Right atrium auricular region (tissue), 2 donors: Measurements from ENCODE around the gene CCDC126. TPM values are rescaled to one million over a fixed set of nuclear protein-coding genes. Genes with fewer than 3 reads are reported as not detected.
"Not testable (repeated sequence)": the region's sequence is repeated elsewhere in the genome, so short reads cannot be mapped to it uniquely, and the experiment has no call there.

ENCODE experiments used
- DNase-seq: peaks from one replicate; pipeline ENCODE4 v3.0.0-alpha.2; 2019; ENCODE audit warnings: low spot score
- H3K27ac ChIP-seq, 2 donors: fragments of 200-600 bp; sonication (generic); 1 replicate in 1 of 2; 2 replicates in 1 of 2; pipeline ENCODE4 v1.5.1; 2016 to 2019
- H3K27me3 ChIP-seq, 2 donors: fragments of 200-600 bp; sonication (generic); one replicate each; pipeline versions ENCODE4 v1.5.1 to v1.6.0; 2017 to 2019
- H3K36me3 ChIP-seq: fragments of 200-600 bp; sonication (generic); one replicate; pipeline ENCODE4 v1.5.1; 2016
- H3K4me1 ChIP-seq, 2 donors: fragments of 200-600 bp; sonication (generic); one replicate each; pipeline versions ENCODE4 v1.5.1 to v1.6.0; 2017 to 2019
- H3K4me3 ChIP-seq, 2 donors: fragments of 200-600 bp; sonication (generic); 1 replicate in 1 of 2; 2 replicates in 1 of 2; pipeline ENCODE4 v1.5.1; 2017 to 2019; ENCODE audit warnings: mild to moderate bottlenecking in 1 of 2, moderate library complexity in 1 of 2
- H3K9me3 ChIP-seq, 2 donors: fragments of 200-600 bp; sonication (generic); one replicate each; pipeline ENCODE4 v1.5.1; 2019
- total RNA-seq, 2 donors: library from RNA; depleted of rRNA; stranded (reverse); fragments of >200 nt; gene quantifications; one replicate each; pipeline ENCODE4 v1.1.0, GENCODE V29; 2016
- TF ChIP-seq, protein P1 (sequence below), 2 donors: fragments of 200-600 bp; sonication (generic); IDR thresholded peaks; one replicate each; pipeline ENCODE4 v1.5.1; 2019; ENCODE audit warnings: antibody characterized with exemption in 2 of 2

CCDC126 gene, protein sequence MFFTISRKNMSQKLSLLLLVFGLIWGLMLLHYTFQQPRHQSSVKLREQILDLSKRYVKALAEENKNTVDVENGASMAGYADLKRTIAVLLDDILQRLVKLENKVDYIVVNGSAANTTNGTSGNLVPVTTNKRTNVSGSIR
- 10 to 100 TPM in 1 of 2 donors, 1 to 10 TPM in 1; 9.4 to 10.6 TPM for total RNA-seq

- H3K4me1 ChIP-seq: peaks cover 0 to 13% of the 10 kb centered on the region in 2 donors
- peak within 1 kb of the TSS; percentile 66 to 85 for H3K4me3 ChIP-seq
- peak within 1 kb of the TSS; percentile 97 for H3K27ac ChIP-seq
- no peaks in the 10 kb centered on the region for H3K36me3 ChIP-seq
- DNase-seq: peak; percentile 92
- no peaks in the 10 kb centered on the region for H3K9me3 ChIP-seq
- TF ChIP-seq, protein P1, sequence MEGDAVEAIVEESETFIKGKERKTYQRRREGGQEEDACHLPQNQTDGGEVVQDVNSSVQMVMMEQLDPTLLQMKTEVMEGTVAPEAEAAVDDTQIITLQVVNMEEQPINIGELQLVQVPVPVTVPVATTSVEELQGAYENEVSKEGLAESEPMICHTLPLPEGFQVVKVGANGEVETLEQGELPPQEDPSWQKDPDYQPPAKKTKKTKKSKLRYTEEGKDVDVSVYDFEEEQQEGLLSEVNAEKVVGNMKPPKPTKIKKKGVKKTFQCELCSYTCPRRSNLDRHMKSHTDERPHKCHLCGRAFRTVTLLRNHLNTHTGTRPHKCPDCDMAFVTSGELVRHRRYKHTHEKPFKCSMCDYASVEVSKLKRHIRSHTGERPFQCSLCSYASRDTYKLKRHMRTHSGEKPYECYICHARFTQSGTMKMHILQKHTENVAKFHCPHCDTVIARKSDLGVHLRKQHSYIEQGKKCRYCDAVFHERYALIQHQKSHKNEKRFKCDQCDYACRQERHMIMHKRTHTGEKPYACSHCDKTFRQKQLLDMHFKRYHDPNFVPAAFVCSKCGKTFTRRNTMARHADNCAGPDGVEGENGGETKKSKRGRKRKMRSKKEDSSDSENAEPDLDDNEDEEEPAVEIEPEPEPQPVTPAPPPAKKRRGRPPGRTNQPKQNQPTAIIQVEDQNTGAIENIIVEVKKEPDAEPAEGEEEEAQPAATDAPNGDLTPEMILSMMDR (IDR thresholded peaks at IDR 0.05): no peak
- no peaks in the 10 kb centered on the region for H3K27me3 ChIP-seq
Measured at GRCh38 chr7:23597094-23598091, at the start of gene CCDC126. Gene CCDC126 (plus strand): TSS chr7:23597382. CDS start chr7:23611316, 13,934 bp downstream.

- Histone ChIP-seq H3K9me3 (no peaks in the 10 kb centered on the region), H3K36me3 (no peaks in the 10 kb centered on the region), H3K4me3 (no peak overlapping the region), H3K27me3 (no peaks in the 10 kb centered on the region), H3K4me1 (no peaks in the 10 kb centered on the region), H3K27ac (no peak overlapping the region)
- TF ChIP-seq, protein P1 (IDR thresholded peaks at IDR 0.05): no peak
- DNase-seq: no peak
Measured at GRCh38 chr7:23547662-23548061, 49.5 kb upstream of the CCDC126 start.

DNA sequence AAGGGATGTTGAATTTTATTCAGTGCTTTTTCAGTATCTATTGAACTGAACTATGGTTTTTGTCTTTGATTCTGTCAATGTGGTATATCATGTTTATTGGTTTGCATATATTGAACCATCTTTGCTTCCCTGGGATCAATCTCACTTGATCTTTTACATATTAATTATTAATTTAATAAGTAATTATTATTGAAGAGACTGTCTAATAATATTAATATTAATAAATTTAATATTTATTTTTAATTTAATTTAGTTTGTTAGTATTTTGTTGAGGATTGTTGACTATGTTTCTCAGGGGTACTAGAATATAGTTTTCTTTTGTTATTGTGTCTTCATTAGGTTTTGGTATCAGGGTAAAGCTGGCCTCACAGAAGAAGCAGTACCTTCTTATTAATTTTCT is 38.9 kb upstream of the CCDC126 start:
- no peak overlapping the region for H3K4me3 ChIP-seq
- H3K27ac ChIP-seq: no peak overlapping the region
- TF ChIP-seq, protein P1 (IDR thresholded peaks at IDR 0.05): no peak
- H3K36me3 ChIP-seq: no peaks in the 10 kb centered on the region
- no peaks in the 10 kb centered on the region for H3K9me3 ChIP-seq
- no peaks in the 10 kb centered on the region for H3K27me3 ChIP-seq
- no peaks in the 10 kb centered on the region for H3K4me1 ChIP-seq
- DNase-seq: no peak

DNA sequence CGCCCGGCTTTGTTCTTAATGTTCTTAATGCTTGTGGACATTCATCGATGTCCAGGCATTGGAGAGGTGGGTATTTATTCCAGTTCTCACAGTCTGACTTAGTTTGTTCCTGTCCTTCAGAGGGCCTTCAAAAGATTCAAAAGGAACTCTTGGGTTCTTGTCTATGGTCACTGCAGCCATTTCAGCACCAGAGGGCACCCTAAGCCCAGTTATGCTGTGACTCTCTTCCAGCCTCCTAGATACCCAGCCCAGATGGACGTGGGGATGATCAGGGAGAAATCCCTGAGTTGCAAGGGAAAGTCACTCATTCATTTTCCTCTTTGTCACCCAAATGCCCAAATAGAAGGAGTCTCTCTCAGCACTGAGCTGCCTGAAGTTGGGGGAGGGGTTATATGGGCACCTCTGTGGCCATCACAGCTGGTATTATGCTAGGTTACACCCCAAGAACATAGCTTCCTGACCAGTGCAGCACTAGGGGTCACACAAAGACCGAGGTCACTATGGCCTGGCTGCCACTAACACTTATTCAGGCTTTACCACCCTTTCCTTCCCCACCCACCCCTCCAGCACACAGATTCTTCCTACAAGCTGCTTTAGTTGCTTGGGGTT is 26.5 kb upstream of the CCDC126 start:
- TF ChIP-seq, protein P1 (IDR thresholded peaks at IDR 0.05): peak; percentile 66 to 84
- H3K4me1 ChIP-seq: no peaks in the 10 kb centered on the region
- no peaks in the 10 kb centered on the region for H3K36me3 ChIP-seq
- no peaks in the 10 kb centered on the region for H3K9me3 ChIP-seq
- peak; percentile 68 for DNase-seq
- no peak overlapping the region for H3K27ac ChIP-seq
- H3K4me3 ChIP-seq: no peak overlapping the region
- H3K27me3 ChIP-seq: no peaks in the 10 kb centered on the region

DNA sequence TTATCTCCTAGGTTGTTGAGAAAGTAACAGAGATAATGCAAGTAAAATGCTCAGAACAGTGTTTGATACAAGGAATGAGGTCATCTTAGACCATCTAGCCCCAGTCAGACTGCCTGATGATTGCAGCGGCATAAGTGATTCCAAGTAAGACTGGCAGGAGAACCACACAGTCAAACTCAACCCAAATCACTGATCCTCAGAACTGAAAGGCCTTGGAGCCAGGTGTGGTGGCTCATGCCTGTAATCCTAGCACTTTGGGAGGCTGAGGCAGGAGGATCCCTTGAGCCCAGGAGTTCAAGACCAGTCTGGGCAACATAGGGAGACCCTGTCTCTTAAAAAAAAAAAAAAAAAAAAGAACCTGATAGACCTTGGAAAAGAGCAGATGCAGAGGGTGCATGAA is 15.2 kb upstream of the CCDC126 start:
- DNase-seq, H3K4me1 ChIP-seq: not testable (repeated sequence)

GRCh38 chr7:23585304-23585703 is 11.9 kb upstream of the CCDC126 start:
- not testable (repeated sequence) for DNase-seq, H3K36me3 ChIP-seq, H3K4me3 ChIP-seq, H3K4me1 ChIP-seq, H3K27ac ChIP-seq, H3K9me3 ChIP-seq, H3K27me3 ChIP-seq

More for the DNA sequence above, 15.2 kb upstream of the CCDC126 start:
- H3K4me3 ChIP-seq, H3K27me3 ChIP-seq, H3K9me3 ChIP-seq, H3K36me3 ChIP-seq, H3K27ac ChIP-seq: not testable (repeated sequence)
